Measurements from ENCODE around the gene HOXD1.

The HOXD1 gene

DNA sequence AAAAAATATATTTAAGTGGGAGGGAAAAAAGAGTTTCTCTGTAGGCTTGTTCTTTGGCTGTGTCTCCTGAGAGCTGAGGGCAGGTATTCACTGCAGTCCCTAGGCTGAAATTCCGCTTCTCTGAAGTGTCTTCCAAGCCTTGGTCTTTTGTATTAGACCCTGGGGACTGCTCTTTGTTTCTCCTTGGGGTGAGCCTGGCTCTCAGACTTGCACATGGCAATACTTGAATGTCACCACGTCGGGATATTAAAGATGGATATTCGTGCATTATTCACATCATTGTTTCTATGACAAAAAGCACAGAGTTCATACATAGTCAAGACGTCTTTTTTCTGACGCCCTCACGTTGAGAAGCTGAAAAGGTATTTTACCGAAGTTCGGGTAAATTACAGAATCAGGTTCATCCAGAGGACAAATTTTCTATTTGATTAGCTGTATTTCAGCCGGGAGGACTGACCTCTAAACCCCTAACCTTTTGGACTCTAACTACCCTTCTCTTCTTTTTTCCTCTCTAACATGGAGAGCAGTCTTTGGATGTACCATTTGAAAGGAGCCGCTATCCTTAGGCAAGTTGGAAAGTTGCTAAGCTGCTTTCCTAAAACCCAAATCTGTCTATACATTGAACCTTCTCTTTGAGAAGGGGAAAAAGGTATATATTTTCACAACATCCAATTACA, 33.8 kb upstream of the HOXD1 start:
- no peak for DNase-seq

GRCh38 chr2:176155356-176156044, 33.0 kb upstream of the HOXD1 start:
- DNase-seq = no peak

DNA sequence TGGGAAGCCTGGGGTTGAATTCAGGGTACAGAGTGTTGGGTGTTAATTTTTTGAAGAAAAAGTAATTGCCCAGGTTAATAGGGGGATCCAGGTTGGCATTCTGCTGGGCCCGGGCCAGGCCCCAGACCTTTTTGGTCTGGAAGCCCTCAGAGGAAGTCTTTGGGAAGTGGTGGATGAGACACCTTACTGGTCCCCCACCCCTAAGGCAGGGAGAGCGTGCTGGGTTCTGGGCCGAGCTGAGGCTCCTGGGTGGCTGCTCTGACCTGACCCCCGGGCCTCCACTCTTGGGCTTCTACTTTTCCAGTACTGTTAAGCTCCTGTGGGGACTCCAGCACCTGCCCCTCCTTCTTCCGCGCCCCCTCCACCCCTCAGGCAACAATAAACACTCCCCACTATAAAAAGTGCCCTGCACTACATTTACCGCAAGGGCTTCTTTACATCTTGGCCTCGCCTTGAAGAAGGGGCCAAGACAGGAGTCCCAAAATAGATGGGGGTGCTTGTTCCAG, 32.1 kb upstream of the HOXD1 start:
- DNase-seq = no peak

DNA sequence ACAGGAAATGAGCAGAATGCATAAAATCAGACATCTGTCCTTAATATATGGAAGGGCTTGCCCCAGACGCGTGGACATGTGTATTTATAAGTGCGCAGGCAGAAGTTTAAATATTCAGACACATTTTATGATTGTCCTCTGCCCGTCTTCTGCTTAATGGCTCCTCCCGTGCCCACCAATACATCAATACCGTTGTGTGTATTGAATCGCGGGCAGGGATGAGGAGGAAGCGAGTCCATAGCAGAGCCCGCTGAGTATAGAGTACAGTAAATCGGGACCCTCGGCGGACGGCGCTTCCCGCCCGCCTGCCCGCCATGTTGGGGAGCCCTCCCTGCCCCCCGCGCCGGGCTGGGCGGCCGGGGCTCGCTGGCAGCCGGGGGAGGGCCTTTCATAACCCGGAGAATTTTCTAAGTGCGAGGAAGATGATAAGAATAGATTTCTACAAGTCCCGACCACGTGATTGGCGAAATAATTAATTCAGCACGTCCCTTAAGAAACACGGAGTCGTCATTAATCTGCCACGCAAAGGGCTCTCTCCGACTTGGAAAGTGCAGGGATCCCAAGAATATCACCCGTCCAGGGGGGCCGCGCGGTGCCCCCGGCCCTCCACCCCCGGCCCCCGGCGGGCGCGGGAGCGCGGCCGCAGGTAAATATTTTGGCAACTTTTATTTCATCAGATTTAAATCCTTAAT, 31.5 kb upstream of the HOXD1 start, which contains the start of gene HOXD3:
TSS of gene HOXD3 (plus strand) at position 501 of the 692 bp plus-strand sequence. CDS start 11,808 bp downstream, outside the sequence.
- DNase-seq = no peak

- DNase-seq = no peak
Observed at GRCh38 chr2:176157499-176158185, 30.8 kb upstream of the HOXD1 start.

- no peak for DNase-seq
Observed at GRCh38 chr2:176158186-176158591, 30.3 kb upstream of the HOXD1 start.

DNA sequence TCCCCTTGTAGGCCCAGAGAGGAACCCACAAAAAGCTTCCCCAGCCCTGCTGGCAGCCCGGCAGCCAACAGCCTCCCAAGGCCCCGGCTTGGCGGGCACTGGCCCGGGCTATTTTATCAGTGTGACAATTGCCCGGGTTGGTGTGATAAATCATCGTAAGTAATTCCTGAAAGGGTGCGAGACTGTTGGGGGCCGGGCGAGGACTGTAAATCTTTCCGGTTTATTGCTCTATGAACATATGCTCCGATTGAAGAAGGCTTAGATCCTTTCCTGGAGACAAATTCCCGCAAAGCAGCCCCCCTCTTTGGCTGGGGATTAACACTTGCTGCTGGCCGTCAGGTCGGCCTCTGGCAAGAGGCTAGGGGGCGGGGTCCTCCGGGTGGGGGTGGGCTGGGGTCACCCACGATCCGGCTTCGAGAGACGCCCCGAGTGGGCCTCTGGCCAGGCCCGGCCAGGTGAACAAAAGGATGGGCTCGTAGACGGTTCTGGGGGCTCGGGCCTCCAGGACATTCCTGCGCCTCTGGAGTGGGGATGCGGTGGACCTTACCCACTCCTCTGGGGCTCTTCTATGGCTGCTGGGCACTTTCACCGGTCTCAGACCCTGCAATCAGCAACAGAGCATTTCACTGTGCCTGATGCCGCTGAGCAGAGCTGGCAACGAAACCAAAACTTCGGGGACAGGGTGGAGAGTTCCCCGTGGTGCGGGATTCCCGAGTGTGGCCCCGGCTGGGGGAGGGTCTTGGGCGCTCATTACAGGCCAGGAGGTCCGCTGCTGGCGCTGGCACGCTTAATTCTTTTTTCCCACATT, 29.4 kb upstream of the HOXD1 start:
- DNase-seq = no peak

GRCh38 chr2:176159663-176160250, 28.7 kb upstream of the HOXD1 start:
- DNase-seq = no peak

DNA sequence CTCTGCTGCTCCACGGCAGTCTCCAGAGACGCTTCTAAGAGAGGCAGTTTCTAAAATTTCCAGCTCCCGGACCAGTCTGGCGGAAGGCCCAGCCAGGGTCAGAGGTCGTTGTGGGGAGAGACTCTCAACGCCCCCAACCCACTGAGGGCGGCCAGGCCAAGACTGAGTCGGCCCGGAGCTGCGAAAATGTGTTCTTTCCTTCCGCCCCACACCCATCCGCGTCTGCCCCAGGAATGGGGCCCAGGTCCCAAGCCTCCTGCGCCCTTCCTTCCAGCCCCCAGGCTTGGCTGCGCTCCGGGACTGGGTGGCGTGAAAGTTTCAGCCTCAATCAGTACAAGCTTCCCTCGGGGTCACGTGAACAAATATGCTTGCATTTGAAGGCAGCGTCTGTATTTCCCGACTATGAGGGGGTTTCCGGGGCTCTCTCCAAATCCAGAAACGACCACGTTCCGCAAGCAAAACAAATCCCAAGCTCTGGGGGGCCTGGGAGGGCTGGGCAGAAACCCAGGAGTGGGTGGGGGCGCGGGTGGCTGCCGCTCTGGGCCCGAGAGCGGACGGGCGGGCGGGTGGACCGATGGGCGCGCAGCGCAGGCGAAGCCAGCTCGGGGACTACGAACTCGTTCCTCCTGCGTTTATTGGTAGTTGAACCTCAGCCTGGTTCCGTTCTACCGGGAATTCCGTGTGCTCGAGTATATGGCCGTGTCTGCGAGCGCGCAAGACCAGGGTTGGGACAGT, 28.1 kb upstream of the HOXD1 start:
- DNase-seq = no peak

DNA sequence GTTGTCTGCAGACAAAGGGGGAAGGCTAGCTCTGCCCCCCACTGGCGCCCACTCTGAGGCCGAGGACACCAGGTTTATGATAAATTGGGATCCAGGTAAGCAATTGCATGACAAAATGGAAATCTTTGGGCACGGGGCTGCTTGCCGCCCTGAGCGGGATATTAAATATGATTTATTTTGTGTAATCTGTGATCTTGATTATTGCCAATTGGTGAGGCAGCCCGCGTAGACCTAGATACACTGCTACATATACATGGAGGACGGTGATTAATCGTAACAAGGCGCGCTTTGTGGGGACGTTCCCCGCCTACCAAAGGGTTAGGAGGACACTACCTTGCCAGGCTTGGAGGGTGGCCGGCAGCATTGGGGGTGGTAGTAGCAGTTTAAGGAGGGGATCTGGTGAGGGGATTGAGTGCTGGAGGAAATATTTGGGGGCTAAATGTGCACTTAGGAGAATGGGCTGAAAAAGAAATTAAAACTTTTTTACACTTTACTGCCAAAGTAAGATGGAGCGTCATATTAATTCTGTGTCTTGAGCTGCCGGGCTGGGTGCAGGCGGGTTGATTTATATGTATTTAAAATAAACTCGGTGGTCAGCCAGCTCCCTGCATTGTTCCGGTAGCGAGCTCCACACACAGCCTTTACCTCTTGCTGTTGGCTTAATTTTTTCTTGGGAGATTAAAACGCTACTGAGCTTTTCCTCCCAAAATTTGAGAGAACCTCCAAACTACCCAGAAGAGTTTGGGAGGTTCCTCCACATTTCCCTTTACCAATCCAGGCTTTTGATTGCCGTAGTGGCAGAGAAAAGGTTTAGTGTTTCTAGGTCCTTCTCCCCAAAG, 27.3 kb upstream of the HOXD1 start:
- DNase-seq = no peak

DNA sequence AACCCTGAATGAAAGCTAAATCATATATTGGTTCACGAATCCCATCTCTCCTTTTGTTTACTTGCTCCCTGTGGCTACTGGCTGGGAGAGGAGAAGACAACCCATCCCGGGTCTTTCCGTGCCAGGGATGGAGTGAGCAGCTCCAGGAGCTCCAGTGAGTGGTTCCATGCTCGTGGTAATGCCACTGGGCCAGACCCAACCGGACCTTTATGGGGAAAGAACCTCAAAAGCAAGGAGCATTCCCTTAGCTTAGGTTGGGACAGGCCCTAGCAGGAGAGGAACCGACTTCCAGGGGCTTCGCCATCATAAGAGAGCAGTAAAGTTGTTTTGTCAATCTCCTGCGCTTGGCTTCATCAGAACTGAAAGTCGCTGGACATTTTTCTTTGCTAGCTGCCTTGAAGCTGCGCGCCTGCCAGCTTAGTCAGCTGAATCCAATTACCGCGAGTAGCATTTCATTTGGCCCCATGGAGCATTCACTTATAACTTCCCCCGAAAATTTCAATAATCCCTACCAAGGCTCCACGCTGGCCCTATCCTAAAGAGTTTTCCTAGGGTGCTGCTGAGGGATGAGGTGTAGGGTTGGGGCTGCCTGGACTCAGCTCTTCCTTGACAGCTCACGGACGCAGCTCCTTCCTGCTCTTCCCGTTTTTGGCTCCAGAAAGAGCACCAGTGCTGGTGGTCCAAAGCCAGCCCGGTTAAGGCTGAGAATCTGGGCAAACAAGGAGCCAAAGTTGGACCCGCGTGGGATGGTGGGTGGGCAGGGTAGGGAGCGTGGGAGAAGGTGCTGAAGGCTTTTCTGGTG, 26.4 kb upstream of the HOXD1 start:
- DNase-seq = no peak

GRCh38 chr2:176162911-176163671, 25.4 kb upstream of the HOXD1 start:
- DNase-seq = no peak

GRCh38 chr2:176163672-176164056, 24.8 kb upstream of the HOXD1 start:
- DNase-seq = no peak

- no peak for DNase-seq
Observed at GRCh38 chr2:176164201-176164600, 24.3 kb upstream of the HOXD1 start.

DNA sequence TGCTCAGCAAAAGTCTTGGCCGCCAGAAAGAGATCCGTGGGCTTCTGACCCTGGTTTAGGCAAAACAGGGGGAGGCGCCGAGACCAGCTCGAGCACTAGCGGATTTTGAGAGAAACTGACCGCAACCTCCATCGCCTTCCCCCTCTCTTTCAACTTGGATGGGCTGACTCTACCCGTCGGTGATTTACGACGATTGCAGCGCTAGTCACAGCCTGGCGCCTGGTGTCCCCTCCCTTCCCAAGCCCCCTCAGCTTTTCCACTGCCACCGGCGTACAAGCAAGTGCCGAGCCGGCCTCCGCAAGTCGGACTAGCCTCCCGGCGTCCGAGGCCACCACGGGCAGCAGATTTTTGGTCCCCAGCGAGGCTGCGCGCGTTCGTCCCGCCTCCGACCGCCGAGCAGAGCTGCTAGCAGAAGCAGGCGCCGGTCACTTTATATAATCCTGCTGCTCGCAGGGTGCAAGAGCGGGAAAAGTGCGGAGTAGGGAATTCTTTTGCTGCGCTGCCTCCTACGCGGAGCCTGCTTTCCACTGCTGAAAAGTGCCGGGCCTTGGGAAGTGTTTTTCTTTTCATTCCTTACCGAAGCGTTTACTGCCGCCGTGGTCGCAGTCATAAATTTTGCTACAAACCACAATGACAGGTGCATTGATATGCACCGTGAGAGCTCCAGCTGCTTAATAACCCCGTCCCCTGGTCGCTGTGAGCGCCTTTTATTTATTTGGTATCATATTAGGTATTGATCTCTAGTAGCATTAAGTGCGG, 23.7 kb upstream of the HOXD1 start:
- DNase-seq = no peak

- DNase-seq = no peak
Observed at GRCh38 chr2:176165370-176166050, 23.0 kb upstream of the HOXD1 start.

DNA sequence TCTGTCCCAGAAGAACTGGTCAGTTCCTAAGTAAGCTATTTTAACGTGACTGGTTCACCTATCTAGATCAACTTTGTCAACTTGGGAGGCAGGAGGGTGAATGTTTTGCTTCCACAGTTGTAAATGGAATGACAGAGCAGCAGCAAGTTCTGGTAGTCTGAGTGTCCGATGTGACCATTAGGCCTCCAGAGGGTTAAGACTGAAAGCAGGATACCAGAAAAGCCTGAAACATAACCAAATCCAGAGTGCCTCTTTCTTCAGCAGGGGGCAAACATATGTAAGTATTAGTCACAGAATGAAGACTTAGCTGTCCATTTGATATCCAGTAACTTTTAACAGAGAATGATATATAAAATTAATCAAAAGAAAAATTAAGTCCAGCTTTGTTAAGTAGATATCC, 22.2 kb upstream of the HOXD1 start:
- DNase-seq = no peak

Data from stimulated activated naive CD4-positive, alpha-beta T cell treated with Interleukin-2 at 50 U/mL for 16 hours (primary cell).